CD1c-positive myeloid dendritic cell (primary cell): ENCODE results near the gene NAA40.
A peak's percentile ranks its signal among the peaks of the same experiment; 100 is the strongest.
"Not testable (repeated sequence)": the region's sequence is repeated elsewhere in the genome, so short reads cannot be mapped to it uniquely, and the experiment has no call there.

ENCODE experiments used
- DNase-seq: peaks from one replicate; pipeline ENCODE4 v3.0.0-alpha.2; 2016; ENCODE audit errors: extremely low spot score

Gene NAA40

GRCh38 chr11:63939397-63939891 lies 642 bp downstream of the NAA40 start:
- peak; percentile 28 for DNase-seq

DNA sequence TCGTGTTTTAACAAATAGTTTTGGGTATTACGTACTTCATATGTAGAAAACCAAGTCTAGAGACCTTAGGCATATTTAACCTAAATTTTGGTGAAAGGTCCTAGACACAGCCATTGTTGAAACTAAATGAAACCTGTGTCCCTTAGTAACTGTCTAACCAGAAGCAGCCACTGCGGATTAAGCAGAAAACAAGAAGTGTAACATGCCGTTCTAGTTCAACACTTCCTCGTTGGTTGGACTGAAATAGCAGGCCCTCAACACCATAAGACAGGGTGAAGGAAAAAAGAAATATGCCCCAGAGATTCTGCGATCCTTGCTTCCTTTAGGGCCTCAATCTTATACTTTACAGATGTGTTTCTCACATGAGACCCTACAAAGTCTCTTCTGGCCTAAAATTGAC lies 2.0 kb downstream of the NAA40 start:
- peak; percentile 65 for DNase-seq

DNA sequence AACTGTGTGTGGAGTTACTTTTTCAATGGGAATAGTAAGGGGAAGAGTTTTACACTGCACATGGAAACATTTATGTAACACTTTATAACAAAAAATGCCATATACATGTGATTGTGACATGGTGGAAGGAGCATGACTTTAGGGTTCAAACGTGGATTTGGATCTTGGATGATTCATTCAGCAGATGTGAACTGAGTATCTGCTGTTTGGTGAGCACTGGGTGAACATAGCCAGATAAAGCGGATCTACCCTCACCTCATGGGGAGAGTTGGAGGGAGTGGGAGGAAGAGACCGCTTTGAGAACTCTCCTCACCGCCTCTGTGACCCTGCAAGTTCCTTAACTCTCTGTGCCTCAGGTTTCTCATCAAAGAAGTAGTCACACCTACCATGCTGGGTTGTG lies 3.1 kb downstream of the NAA40 start:
- DNase-seq = no peak

DNA sequence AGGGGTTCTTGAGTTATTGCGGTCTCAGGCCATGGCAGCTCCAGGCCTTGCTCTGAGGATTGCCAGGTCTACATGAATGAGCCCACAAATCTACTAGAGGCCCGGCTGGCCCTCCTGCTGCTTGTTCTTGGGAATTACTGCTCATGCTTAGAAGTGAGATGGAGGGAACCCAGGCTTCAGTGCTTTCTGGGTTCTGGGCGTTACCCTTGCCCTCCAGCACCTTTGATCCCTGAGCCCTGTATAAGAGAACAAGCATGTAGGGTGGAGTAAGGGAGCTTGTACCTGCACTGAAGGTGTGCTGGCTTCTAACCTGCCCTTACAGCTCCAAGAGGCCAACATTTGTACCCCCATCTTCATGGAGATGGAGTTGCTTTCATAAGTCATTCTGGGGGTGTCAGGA lies 4.0 kb downstream of the NAA40 start:
- DNase-seq = no peak

DNA sequence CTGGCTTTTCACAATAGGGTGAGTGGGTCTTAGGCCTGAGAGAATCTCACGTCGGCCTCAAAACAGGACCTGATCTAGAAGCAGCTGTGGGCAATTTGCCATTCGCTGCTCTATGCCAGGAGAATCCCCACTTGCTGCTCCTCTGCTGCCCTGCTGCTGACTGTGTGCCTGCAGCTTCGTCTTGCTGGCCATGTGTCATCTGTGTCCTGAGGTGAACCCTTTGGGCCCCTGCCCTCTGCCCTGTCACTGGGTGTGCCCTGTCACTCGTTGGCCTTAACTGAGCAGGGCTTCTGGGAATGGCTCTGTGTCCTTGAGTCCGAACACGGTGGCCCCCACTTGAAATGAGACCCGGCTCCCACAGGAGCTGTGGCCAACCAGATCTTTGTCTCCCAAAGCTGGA lies 6.2 kb downstream of the NAA40 start:
- DNase-seq = no peak

DNA sequence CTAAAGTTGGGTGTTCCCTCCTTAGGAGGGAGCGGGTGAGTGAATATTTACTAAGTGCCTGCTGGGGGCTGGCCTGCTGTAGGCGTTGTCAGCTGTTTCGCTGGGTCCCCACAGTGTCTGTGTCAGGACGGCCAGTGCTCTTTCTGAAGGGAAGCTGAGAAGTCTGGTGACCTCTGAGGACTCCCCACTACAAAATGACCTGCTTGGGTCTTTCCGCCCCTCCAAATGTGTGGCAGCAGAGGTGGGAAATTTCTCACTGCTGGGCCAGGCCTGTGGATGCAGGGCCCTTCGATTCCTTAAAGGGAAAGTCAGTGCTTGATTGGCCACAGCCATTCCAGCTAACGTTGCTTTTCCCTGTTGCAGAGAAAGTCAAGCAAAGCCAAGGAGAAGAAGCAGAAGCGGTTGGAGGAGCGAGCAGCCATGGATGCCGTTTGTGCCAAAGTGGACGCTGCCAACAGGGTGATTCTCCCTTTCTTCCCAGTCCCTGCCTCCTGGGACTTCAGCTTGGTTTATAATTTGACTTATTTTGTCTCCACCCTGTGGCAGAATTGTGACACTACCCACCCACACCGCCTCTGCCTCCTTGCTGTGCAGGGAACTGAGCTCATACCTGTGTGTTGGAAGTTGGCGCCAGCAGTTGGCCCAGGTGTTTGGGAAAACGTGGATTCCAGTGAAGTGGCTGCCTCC lies 6.8 kb downstream of the NAA40 start:
- peak; percentile 75 for DNase-seq

DNA sequence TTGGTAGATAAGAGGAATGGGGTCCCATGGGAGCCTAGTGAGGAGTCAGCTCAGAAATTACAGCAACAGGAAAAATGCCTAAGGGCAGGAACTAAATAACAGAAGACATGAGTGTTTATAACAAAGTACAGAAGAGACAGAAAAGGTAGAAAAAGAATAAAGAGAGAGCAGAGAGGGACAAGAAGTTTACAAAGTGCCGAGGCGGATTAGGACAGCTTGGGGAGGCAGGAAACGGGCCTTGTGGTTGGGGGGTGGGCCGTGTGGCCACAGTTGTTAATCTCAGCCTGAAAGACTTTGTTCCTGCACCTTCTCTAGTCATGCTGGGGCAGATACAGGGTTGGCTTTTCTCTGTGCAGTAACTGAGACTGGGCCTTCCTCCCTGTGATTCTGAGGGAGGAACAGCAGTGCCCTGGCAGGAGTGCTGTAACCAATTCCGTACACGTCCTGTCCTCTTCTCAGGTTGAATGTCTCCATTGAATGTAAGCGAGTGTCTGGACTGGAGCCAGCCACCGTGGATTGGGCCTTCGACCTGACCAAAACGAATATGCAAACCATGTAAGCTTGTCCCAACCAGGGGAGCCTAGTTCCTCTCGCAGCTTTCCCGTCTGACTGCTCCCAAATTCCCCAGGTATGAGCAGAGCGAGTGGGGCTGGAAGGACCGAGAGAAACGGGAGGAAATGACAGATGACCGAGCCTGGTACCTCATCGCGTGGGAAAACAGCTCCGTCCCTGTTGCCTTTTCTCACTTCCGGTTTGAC lies 13.2 kb downstream of the NAA40 start:
- no peak for DNase-seq

GRCh38 chr11:63952570-63952969 lies 13.8 kb downstream of the NAA40 start:
- no peak for DNase-seq

GRCh38 chr11:63958008-63958407 lies 19.2 kb downstream of the NAA40 start:
- no peak for DNase-seq

DNA sequence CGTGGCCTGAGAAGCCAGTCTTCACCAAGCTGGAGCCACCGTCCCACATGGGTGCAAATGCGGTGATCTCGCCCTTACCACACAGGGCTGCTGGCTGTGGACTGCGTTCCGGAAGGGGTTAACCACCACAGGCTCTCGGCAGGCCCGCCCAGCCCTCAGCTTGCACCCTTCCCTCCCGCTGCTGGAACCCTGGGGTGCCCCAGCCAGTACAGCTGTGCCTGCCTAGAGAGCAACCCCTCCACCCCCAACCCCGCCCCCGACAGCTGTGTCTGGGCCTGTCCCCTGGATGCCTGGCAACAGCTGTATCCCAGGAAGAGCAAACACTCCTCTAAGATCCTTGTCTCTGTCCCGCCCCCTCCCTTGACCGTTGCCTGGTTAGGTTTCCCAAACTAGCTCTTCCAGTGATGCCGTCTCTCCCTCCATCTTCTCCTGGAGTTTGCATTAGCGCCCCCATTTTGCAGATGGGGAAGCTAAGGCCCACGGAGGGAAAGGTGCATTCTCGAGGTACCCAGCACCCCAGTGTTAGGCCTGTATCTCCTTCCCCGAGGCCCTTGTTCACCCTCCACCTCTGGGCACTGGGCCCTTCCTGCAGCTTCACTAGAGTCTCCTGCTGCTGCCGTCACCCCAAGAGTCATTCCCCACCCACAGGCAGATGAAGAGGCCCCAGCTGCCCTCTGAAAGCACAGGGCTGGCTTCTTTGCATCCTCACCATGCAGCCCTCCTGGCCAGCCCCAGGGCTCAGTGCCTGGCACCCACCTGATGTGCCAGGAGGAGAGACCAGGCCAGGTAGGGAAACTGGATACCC lies 23.0 kb downstream of the NAA40 start:
- no peak for DNase-seq

GRCh38 chr11:63963895-63964294 lies 25.1 kb downstream of the NAA40 start:
- not testable (repeated sequence) for DNase-seq

DNA sequence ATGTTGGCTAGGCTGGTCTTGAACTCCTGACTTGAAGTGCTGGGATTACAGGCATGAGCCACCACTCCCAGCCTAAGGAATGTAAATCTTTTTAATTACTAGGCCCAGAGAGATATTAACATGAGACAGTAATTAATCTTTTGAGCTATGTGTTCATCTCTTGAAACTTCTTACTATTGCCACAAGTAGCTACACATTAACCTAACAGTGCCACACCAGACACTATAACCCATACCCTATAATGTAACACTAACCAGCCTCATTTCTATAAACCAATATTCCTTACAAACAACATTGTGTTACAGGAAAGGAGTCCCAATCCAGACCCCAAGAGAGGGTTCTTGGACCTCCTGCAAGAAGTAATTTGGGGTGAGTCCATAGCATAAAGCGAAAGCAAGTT lies 27.6 kb downstream of the NAA40 start:
- DNase-seq = no peak

DNA sequence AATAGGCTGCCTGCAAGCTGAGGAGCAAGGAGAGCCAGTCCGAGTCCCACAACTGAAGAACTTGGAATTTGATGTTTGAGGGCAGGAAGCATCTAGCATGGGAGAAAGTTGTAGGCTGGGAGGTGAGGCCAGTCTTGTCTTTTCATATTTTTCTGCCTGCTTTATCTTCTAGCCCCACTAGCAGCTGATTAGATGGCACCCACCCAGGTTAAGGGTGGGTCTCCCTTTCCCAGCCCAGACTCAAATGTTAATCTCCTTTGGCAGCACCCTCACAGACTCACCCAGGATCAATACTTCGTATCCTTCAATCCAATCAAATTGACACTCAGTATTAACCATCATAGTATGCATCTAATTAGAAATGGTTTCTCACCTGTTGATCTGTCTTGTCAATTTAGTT lies 30.7 kb downstream of the NAA40 start:
- no peak for DNase-seq

DNA sequence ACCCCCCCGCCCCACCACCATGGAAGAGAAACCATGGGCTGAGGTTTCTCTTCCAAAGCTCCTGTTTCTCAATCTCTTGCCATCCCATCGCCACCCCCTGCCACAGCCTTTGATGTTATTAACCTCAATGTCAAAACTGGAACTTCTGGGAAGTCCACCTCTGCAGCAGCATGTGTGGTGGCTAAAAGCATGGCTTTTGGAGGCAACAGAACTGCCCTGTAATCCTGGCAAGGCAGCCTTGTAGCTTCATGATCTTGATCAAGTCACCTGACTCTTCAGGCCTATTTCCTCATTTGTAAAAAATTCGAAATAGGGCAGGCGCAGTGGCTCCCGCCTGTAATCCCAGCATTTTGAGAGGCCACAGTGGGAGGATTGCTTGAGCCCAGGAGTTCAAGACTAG lies 32.1 kb downstream of the NAA40 start:
- DNase-seq = peak; percentile 64

- DNase-seq = not testable (repeated sequence)
Measured at GRCh38 chr11:63973912-63974258, 35.1 kb downstream of the NAA40 start.

GRCh38 chr11:63974259-63975143 lies 35.7 kb downstream of the NAA40 start, which contains the start of gene COX8A:
COX8A (plus strand) TSS chr11:63974620; CDS start chr11:63974681, 61 bp downstream.
- DNase-seq = peak; percentile 100

- DNase-seq = no peak
Measured at GRCh38 chr11:63978551-63979239, 39.9 kb downstream of the NAA40 start.

- DNase-seq = no peak
Measured at GRCh38 chr11:63979426-63979825, 40.6 kb downstream of the NAA40 start.

DNA sequence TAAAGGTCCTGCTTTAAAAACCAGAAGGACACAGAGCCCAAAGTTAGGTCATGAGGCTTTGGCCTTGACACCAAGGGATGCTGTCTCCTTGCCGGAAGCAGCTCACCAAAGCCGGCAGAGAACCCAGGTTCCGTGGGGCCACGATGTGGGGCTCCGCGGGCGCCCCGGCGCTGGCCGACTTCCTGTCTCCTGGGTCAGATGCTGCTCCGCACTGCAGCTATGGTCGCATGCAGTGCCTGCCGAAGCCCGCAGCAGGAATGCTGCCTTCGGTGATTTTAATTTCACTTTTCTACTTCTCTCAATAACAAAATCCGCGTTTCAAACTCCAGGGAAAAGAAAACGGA lies 47.0 kb downstream of the NAA40 start:
- peak; percentile 63 for DNase-seq

GRCh38 chr11:63986156-63986931 lies 47.5 kb downstream of the NAA40 start, which contains the start of gene OTUB1:
OTUB1 (plus strand) TSS chr11:63986438; CDS start chr11:63986457, 19 bp downstream.
- peak; percentile 94 for DNase-seq
